Peyer's patch (tissue), 4 donors: Measurements from ENCODE around the gene TAS1R3. TPM values are rescaled to one million over a fixed set of nuclear protein-coding genes. Genes with fewer than 3 reads are reported as not detected.
A peak's percentile ranks its signal among the peaks of the same experiment; 100 is the strongest.

Source experiments
- DNase-seq, 3 donors: peaks; one replicate each; pipeline ENCODE4 v3.0.0-alpha.2; 2017 to 2019
- H3K27ac ChIP-seq, 4 donors: fragments of 200-600 bp; sonication (generic); one replicate each; pipeline ENCODE4 v1.5.1; 2016 to 2019
- H3K27me3 ChIP-seq, 2 donors: fragments of 200-600 bp; sonication (generic); one replicate each; pipeline ENCODE4 v1.5.1; 2019
- H3K36me3 ChIP-seq, 3 donors: fragments of 200-600 bp; sonication (generic); one replicate each; pipeline ENCODE4 v1.5.1; 2016 to 2019
- H3K4me1 ChIP-seq, 4 donors: fragments of 200-600 bp; sonication (generic); one replicate each; pipeline ENCODE4 v1.5.1; 2016 to 2019
- H3K4me3 ChIP-seq, 4 donors: fragments of 200-600 bp; sonication (generic); 1 replicate in 3 of 4; 2 replicates in 1 of 4; pipeline ENCODE4 v1.5.1; 2016 to 2019; ENCODE audit warnings: mild to moderate bottlenecking in 1 of 4
- H3K9me3 ChIP-seq, 4 donors: fragments of 200-600 bp; sonication (generic); one replicate each; pipeline ENCODE4 v1.5.1; 2016 to 2019; ENCODE audit warnings: mild to moderate bottlenecking in 1 of 4
- POLR2A ChIP-seq, 2 donors: fragments of 450-650 bp; IDR thresholded peaks; one replicate each; pipeline ENCODE4 v1.5.1; 2017; ENCODE audit warnings: antibody characterized with exemption in 2 of 2, mild to moderate bottlenecking in 2 of 2, moderate library complexity in 2 of 2
- total RNA-seq, 4 donors: library from RNA; depleted of rRNA; stranded (reverse); fragments of >200 nt; gene quantifications; one replicate each; pipeline ENCODE4 v1.1.0, GENCODE V29; 2016
- TF ChIP-seq, protein P1 (sequence below), 6 experiments: fragments of 450-650 bp in 4 of 6; fragments of 200-600 bp in 2 of 6; sonication (generic) in 1 of 6; IDR thresholded peaks; one replicate each; pipeline ENCODE4 v1.5.1; 2017 to 2019; ENCODE audit warnings: antibody characterized with exemption in 6 of 6, mild to moderate bottlenecking in 3 of 6, moderate library complexity in 1 of 6

The TAS1R3 gene
- total RNA-seq, 4 donors from 2014 or later: 2.1 to 5.8 (median 3.0) TPM

DNA sequence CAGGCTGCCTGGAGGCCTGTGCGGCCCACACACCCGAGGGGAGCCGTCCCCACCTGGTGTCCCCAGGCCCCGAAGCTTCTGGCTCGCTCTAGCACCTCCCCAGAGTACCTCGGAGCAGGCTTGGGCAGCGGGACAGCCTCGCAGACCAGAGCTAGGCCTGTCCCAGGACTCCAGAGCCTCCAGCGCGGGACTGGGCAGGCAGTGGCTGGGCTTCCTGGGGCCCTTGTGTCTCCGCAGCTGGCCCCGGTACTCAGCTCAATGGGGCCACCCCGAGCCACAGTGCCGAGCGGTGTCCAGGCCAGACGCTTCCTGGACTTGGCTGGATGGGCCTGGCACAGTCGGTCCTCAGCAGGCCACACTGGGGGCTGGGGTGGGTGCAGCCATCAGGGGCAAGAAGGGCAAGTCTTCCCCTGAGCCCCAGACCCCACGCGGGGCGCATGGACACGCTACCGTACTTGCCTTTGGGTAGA, 45.9 kb upstream of the TAS1R3 start:
- no peaks in the 10 kb centered on the region for H3K27me3 ChIP-seq
- no peaks in the 10 kb centered on the region for H3K9me3 ChIP-seq
- no peaks in the 10 kb centered on the region for H3K36me3 ChIP-seq
- DNase-seq: no peak
- TF ChIP-seq, protein P1, sequence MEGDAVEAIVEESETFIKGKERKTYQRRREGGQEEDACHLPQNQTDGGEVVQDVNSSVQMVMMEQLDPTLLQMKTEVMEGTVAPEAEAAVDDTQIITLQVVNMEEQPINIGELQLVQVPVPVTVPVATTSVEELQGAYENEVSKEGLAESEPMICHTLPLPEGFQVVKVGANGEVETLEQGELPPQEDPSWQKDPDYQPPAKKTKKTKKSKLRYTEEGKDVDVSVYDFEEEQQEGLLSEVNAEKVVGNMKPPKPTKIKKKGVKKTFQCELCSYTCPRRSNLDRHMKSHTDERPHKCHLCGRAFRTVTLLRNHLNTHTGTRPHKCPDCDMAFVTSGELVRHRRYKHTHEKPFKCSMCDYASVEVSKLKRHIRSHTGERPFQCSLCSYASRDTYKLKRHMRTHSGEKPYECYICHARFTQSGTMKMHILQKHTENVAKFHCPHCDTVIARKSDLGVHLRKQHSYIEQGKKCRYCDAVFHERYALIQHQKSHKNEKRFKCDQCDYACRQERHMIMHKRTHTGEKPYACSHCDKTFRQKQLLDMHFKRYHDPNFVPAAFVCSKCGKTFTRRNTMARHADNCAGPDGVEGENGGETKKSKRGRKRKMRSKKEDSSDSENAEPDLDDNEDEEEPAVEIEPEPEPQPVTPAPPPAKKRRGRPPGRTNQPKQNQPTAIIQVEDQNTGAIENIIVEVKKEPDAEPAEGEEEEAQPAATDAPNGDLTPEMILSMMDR (IDR thresholded peaks at IDR 0.05): no peak
- TF ChIP-seq POLR2A (IDR thresholded peaks at IDR 0.05): no peak
- H3K27ac ChIP-seq: no peak overlapping the region
- peaks cover 0 to 38% (median 2%) of the 10 kb centered on the region in 4 donors for H3K4me1 ChIP-seq
- H3K4me3 ChIP-seq: no peak overlapping the region

DNA sequence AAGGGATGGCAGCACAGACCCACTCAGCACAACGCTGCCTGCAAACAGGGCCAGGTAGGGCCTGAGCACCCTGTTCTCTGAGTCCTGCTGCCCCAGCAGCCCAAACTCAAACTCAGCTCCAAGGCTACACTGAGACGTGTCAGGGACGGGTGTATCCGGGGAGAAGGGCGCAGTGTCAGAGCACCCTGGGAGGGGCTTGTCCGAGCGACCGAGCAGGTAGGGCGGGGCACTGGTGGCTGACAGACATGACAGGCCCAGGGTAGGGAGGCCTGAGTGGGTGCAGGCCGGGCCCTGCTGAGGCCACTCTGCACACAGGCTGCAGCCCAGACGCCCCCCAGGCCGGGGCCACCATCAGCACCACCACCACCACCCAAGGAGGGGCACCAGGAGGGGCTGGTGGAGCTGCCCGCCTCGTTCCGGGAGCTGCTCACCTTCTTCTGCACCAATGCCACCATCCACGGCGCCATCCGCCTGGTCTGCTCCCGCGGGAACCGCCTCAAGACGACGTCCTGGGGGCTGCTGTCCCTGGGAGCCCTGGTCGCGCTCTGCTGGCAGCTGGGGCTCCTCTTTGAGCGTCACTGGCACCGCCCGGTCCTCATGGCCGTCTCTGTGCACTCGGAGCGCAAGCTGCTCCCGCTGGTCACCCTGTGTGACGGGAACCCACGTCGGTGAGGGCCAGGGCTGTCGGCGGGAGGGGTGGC, 45.3 kb upstream of the TAS1R3 start:
- no peaks in the 10 kb centered on the region for H3K36me3 ChIP-seq
- TF ChIP-seq, protein P1 (IDR thresholded peaks at IDR 0.05): no peak
- no peak for TF ChIP-seq POLR2A (IDR thresholded peaks at IDR 0.05)
- H3K27me3 ChIP-seq: no peaks in the 10 kb centered on the region
- H3K27ac ChIP-seq: no peak overlapping the region
- DNase-seq: no peak
- H3K4me3 ChIP-seq: no peak overlapping the region
- peaks cover 0 to 35% (median 2%) of the 10 kb centered on the region in 4 donors for H3K4me1 ChIP-seq
- no peaks in the 10 kb centered on the region for H3K9me3 ChIP-seq

DNA sequence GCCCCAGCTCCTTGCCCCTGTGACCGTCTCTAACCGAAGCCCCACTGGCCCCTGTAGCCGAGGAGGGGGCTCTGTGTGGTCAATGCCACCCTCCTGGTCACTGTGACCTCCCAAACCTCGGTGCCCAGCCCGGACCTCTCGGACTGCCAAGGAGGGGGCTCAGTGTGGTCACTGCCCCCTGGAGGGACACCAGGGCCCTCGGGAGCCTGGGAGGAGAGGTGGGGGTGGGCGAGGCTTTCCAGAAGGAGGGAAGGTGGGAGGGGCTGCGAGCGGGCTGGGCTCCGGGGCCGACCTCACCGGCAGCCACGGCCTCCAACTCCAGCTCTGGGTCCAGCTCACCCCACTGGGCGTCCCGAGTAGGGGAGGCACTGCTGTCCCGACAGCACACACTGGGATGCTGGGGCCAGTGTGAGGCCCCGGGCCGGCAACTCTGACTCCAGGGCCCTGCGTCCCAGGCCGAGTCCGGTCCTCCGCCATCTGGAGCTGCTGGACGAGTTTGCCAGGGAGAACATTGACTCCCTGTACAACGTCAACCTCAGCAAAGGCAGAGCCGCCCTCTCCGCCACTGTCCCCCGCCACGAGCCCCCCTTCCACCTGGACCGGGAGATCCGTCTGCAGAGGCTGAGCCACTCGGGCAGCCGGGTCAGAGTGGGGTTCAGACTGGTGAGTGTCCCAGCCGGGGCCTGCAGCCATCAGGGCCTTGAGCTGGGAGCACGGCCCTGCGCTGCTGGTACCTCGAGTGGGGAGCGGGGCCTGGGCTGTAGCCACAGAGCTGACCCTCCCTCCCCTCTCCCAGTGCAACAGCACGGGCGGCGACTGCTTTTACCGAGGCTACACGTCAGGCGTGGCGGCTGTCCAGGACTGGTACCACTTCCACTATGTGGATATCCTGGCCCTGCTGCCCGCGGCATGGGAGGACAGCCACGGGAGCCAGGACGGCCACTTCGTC, 44.5 kb upstream of the TAS1R3 start:
- no peaks in the 10 kb centered on the region for H3K36me3 ChIP-seq
- no peak for DNase-seq

DNA sequence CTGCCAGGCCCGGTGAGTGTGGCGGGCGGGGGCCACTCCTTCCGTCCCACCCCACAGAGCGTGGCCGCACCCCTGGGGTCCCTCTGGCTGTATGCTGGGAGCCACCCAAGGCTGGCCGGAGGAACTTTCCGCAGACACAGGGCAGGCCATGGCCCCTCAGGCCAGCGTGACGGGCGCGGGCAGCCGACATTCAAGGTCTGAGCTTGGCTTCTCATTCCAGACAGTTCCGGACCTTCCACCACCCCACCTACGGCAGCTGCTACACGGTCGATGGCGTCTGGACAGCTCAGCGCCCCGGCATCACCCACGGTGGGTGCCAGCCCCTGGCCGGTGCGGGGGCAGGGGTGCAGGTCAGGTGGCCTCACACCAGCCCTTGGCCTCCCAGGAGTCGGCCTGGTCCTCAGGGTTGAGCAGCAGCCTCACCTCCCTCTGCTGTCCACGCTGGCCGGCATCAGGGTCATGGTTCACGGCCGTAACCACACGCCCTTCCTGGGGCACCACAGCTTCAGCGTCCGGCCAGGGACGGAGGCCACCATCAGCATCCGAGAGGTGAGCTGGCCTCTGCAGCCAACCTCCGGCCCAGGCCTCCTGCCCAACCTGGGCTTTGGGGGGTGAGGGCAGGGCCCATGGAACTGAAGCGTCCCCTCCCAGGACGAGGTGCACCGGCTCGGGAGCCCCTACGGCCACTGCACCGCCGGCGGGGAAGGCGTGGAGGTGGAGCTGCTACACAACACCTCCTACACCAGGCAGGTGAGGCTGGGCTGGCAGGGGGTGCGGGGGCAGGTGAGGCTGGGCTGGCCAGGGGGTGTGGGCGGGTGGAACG, 43.6 kb upstream of the TAS1R3 start:
- H3K9me3 ChIP-seq: no peaks in the 10 kb centered on the region
- TF ChIP-seq, protein P1 (IDR thresholded peaks at IDR 0.05): no peak
- TF ChIP-seq POLR2A (IDR thresholded peaks at IDR 0.05): no peak
- no peak for DNase-seq
- no peaks in the 10 kb centered on the region for H3K27me3 ChIP-seq
- peaks cover 0 to 33% (median 5%) of the 10 kb centered on the region in 4 donors for H3K4me1 ChIP-seq
- H3K27ac ChIP-seq: no peak overlapping the region
- H3K36me3 ChIP-seq: no peaks in the 10 kb centered on the region
- H3K4me3 ChIP-seq: no peak overlapping the region

More for the DNA sequence above, 44.5 kb upstream of the TAS1R3 start:
- no peak overlapping the region for H3K27ac ChIP-seq
- TF ChIP-seq, protein P1 (IDR thresholded peaks at IDR 0.05): no peak
- no peak for TF ChIP-seq POLR2A (IDR thresholded peaks at IDR 0.05)
- no peaks in the 10 kb centered on the region for H3K27me3 ChIP-seq
- H3K4me3 ChIP-seq: no peak overlapping the region
- peaks cover 0 to 35% (median 4%) of the 10 kb centered on the region in 4 donors for H3K4me1 ChIP-seq
- no peaks in the 10 kb centered on the region for H3K9me3 ChIP-seq

DNA sequence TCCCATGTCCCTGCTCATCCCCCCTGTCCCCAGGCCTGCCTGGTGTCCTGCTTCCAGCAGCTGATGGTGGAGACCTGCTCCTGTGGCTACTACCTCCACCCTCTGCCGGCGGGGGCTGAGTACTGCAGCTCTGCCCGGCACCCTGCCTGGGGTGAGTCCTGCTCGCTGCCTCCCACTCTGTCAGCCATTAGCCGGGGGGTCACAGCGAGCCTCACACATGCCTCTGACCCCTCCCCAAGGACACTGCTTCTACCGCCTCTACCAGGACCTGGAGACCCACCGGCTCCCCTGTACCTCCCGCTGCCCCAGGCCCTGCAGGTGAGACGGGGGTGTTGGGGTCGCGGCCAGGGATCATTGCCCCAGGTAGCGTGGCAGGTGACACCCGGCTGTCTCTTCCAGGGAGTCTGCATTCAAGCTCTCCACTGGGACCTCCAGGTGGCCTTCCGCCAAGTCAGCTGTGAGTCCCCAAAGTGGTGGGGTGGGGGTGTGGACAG, 40.8 kb upstream of the TAS1R3 start:
- Histone ChIP-seq H3K4me1 (peaks cover 0 to 30% (median 5%) of the 10 kb centered on the region in 4 donors), H3K9me3 (no peaks in the 10 kb centered on the region), H3K27me3 (no peaks in the 10 kb centered on the region), H3K27ac (no peak overlapping the region), H3K4me3 (no peak overlapping the region), H3K36me3 (peaks cover 0 to 13% (median 0%) of the 10 kb centered on the region in 3 donors)
- DNase-seq: peak; percentile 72 to 88 (median 84)
- TF ChIP-seq, protein P1 (IDR thresholded peaks at IDR 0.05): peak; percentile 42 to 82 (median 74)
- no peak for TF ChIP-seq POLR2A (IDR thresholded peaks at IDR 0.05)
